Right renal pelvis (tissue), 4 donors: Measurements from ENCODE around the gene TPSB2. TPM values are rescaled to one million over a fixed set of nuclear protein-coding genes. Genes with fewer than 3 reads are reported as not detected.

Experiments used
- DNase-seq, 4 donors: peaks; one replicate each; pipeline ENCODE4 v3.0.0-alpha.2; 2013; ENCODE audit warnings: low read depth in 4 of 4, low spot score in 3 of 4, missing footprints in 1 of 4
- polyA plus RNA-seq, 4 donors: library from polyadenylated mRNA; unstranded; fragments of 120-200 nt; gene quantifications; one replicate each; pipeline ENCODE4 v1.2.1, GENCODE V29; 2013; ENCODE audit not compliant: insufficient read length in 4 of 4

The TPSB2 gene
- polyA plus RNA-seq, 4 donors, result 0.16 TPM; not detected in 3

DNA sequence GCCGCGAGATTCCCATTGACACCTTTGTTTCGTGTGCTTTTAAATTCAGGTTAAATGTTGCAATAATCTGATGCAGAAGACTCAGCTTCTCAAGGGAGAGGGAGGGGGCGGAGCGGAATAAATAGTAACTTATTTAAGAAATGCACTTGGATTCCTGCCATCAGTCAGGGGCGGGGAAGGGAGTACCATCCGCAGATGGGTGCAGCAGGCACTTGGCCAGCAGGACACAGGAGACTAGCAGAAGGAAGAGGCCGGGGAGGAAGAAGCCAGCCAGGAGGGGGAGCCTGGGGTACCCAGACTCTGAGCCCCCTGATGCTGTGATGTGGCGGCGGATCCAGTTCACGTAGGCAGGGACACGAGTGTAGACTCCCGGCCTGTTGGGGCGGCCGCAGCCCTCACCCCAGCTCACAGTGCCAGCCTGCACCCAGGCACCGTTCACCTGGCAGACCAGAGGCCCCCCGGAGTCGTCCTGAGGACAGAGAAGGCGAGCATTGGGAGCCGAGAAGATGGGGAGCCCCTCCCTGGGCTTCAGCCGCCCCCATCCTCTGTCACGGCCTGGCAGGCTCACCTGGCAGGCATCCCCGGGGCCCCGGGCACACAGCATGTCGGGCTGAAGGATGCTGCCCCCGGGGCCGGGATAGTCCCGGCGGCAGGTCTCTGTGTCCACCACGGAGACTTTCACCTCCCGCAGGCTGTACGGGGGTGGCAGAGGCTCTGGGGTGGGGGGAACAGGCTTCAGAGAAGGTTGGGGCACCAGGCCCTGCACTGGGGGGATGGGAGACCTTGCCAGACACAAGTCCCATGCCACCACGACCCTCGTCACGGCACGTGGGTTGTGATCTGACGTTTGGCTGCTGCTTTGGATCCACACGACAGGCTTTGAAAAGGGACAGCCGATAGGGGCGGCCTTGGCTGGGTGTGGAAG, 8.1 kb downstream of the TPSB2 start:
- DNase-seq, result no peak

- DNase-seq, result no peak
These were observed 8.9 kb downstream of the TPSB2 start for GRCh38 chr16:1220841-1221627.

GRCh38 chr16:1220098-1220728, 9.8 kb downstream of the TPSB2 start:
- no peak for DNase-seq

- no peak for DNase-seq
These were observed 10.9 kb downstream of the TPSB2 start for GRCh38 chr16:1218930-1219611.

- DNase-seq, result no peak
These were observed 11.7 kb downstream of the TPSB2 start for GRCh38 chr16:1218061-1218929.

GRCh38 chr16:1217526-1217925, 12.5 kb downstream of the TPSB2 start:
- no peak for DNase-seq

GRCh38 chr16:1216681-1217400, 13.1 kb downstream of the TPSB2 start:
- no peak for DNase-seq

- DNase-seq, result no peak
These were observed 13.7 kb downstream of the TPSB2 start for GRCh38 chr16:1216296-1216619.

DNA sequence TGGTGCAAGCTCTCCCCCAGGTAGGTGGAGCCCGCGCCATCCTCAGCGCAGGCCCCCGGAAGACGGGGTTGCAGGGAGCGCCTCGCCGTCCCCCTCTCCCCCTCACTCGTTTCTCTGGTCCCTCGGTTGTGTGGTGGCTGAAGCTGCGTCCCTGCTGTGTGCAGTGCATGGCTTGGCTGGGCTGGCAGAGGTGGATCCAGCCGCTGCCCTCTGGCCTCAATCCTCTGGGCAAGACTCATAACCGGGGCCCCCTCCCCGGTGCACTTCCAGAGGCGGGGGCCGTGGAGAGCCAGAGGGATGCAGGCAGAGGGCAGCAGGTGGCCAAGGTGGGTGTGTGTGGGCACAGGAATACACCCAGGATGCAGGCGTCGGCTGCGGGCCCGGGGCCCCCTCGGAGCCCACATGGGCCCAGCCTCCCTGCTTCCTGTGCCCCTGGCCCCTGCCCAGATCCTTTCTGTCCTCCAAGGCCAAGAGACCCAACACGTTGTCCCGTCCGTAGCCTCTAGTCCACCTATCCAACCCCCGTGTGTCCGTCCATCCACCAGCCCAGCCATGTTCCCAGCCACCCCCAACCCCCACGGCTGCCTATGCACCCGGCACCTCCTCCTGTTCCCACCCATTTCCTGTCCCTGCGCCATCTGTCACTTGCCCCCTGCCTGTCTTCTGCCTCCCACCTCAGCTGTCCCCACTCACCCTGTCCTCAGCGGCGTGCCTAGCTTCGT, 14.2 kb downstream of the TPSB2 start:
- no peak for DNase-seq

DNA sequence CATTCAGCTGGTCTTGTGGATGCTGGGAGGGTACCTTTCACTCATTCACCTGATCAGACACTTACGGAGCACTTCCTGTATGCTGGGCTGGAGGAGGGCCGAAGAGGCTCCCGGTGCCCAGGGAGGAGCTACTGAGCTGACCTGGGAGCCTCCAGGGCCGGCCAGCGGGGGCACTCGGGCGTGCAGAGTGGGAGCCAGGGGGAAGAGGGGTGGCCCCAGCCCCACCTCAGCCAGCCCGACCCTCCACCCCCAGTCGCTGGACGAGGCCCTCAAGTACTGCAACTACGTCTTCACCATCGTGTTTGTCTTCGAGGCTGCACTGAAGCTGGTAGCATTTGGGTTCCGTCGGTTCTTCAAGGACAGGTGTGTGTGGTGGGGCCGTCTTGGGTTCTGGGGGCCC, 15.3 kb downstream of the TPSB2 start:
- DNase-seq, result no peak

DNA sequence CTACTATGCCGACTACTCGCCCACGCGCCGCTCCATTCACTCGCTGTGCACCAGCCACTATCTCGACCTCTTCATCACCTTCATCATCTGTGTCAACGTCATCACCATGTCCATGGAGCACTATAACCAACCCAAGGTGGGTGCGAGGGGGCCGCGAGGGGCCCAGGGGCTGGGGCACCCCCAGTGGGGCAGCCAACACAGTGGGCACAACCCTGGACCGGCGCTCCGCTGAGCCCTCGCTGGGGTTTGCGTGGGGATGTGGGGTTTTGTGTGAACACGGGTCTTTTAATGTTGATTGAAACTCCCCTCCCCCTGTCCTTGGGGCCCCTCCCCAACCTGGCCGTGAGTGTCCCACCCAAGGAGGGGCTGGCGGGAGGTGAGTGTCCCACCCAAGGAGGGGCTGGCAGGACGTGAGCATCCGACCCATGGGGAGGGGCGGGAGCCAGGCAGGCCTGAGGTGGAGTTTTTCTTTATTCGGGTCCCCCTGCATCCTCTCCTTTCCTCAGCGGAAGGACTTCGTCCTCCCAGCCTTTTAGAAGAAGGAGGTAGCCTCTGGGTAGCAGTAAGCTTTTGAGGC, 16.1 kb downstream of the TPSB2 start:
- no peak for DNase-seq

GRCh38 chr16:1213231-1213630, 16.8 kb downstream of the TPSB2 start:
- DNase-seq, result no peak

DNA sequence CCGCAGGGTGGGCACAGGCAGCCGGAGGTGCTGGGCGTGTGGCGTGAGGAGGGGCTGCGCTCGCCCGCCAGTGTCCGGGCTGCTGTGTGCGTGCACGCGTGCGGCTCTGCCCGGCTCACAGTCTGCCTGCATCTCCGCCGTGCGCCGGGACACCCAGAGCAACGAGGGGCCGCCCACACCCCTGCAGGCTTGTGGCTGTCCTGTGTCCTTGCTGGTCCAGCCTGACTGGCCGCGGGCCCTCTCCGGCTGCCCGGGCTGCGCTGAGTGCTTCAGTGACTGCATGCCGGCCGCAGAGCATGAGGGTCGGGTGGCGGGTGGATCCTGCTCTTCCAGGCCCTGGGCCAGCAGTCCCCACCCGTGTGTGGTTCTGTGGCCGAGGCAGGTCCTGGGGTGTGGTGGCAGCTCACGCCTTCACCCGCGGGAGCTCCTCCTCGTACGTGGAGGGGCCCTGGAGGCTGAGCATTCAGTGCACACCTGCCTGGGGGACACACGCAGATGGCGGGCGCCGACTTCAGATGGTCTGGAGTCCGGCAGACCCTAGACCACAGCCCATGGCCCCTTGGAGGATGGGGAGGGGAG, 17.3 kb downstream of the TPSB2 start:
- DNase-seq, result no peak

- no peak for DNase-seq
These were observed 18.3 kb downstream of the TPSB2 start for GRCh38 chr16:1211451-1212268.

- DNase-seq, result no peak
These were observed 19.5 kb downstream of the TPSB2 start for GRCh38 chr16:1210461-1210860.

- no peak for DNase-seq
These were observed 20.9 kb downstream of the TPSB2 start for GRCh38 chr16:1209081-1209480.

GRCh38 chr16:1208239-1208830, 21.6 kb downstream of the TPSB2 start:
- DNase-seq, result no peak
